Measurements from ENCODE around the gene CTNNA3. TPM values are rescaled to one million over a fixed set of nuclear protein-coding genes. Genes with fewer than 3 reads are reported as not detected.

Gene CTNNA3
- total RNA-seq, 6 donors from 2014 or later, result 0.20 to 2.0 TPM; not detected in 4

GRCh38 chr10:66098595-66099480 lies 1597.2 kb downstream of the CTNNA3 start:
- Histone ChIP-seq H3K36me3 (no peaks in the 10 kb centered on the region), H3K27me3 (no peaks in the 10 kb centered on the region), H3K27ac (no peak overlapping the region), H3K4me3 (no peak overlapping the region), H3K9me3 (no peaks in the 10 kb centered on the region), H3K4me1 (no peaks in the 10 kb centered on the region)
- ATAC-seq (ENCODE audit: low FRiP score in 2 of 2) (no peak), DNase-seq (no peak)
- TF ChIP-seq POLR2A (IDR thresholded peaks at IDR 0.05) (no peak), EP300 (IDR thresholded peaks at IDR 0.05) (no peak), CTCF (IDR thresholded peaks at IDR 0.05) (no peak), POLR2AphosphoS5 (IDR thresholded peaks at IDR 0.05) (no peak)
- WGBS, 2 donors, result 69 to 75% methylated on average over 6 of the region's 6 CpGs

- no peak overlapping the region for H3K27ac ChIP-seq
- DNase-seq (no peak), ATAC-seq (ENCODE audit: low FRiP score in 2 of 2) (no peak)
- H3K4me1 ChIP-seq, result no peaks in the 10 kb centered on the region
- no peaks in the 10 kb centered on the region for H3K9me3 ChIP-seq
- no peaks in the 10 kb centered on the region for H3K27me3 ChIP-seq
- no peaks in the 10 kb centered on the region for H3K36me3 ChIP-seq
- TF ChIP-seq POLR2A (IDR thresholded peaks at IDR 0.05), result no peak
- 76 to 81% methylated on average over 2 of the region's 2 CpGs for WGBS, 2 donors
- H3K4me3 ChIP-seq, result no peak overlapping the region
These were observed 1600.4 kb downstream of the CTNNA3 start for GRCh38 chr10:66095610-66096009.

- DNase-seq (no peak), ATAC-seq (ENCODE audit: low FRiP score in 2 of 2) (no peak)
- no peak overlapping the region for H3K27ac ChIP-seq
- H3K36me3 ChIP-seq, result no peaks in the 10 kb centered on the region
- no peaks in the 10 kb centered on the region for H3K9me3 ChIP-seq
- no peaks in the 10 kb centered on the region for H3K27me3 ChIP-seq
- TF ChIP-seq POLR2AphosphoS5 (IDR thresholded peaks at IDR 0.05) (no peak), POLR2A (IDR thresholded peaks at IDR 0.05) (no peak), CTCF (IDR thresholded peaks at IDR 0.05) (no peak)
- H3K4me1 ChIP-seq, result no peaks in the 10 kb centered on the region
- 0 to 9% methylated on average over 1 of the region's 1 CpG for WGBS, 2 donors
- H3K4me3 ChIP-seq, result no peak overlapping the region
These were observed 1610.1 kb downstream of the CTNNA3 start for GRCh38 chr10:66085906-66086305.

- no peak overlapping the region for H3K4me3 ChIP-seq
- no peaks in the 10 kb centered on the region for H3K36me3 ChIP-seq
- H3K27me3 ChIP-seq, result no peaks in the 10 kb centered on the region
- no peak for DNase-seq
- H3K9me3 ChIP-seq, result no peaks in the 10 kb centered on the region
- no peaks in the 10 kb centered on the region for H3K4me1 ChIP-seq
- WGBS, 2 donors, result 67 to 70% methylated on average over 2 of the region's 2 CpGs
- no peak for ATAC-seq (ENCODE audit: low FRiP score in 2 of 2)
- no peak overlapping the region for H3K27ac ChIP-seq
- no peak for TF ChIP-seq POLR2AphosphoS5 (IDR thresholded peaks at IDR 0.05)
- TF ChIP-seq POLR2A (IDR thresholded peaks at IDR 0.05), result no peak
- no peak for TF ChIP-seq CTCF (IDR thresholded peaks at IDR 0.05)
- TF ChIP-seq EP300 (IDR thresholded peaks at IDR 0.05), result no peak
These were observed 1624.1 kb downstream of the CTNNA3 start for GRCh38 chr10:66071907-66072306.

- H3K27me3 ChIP-seq, result no peaks in the 10 kb centered on the region
- no peaks in the 10 kb centered on the region for H3K4me1 ChIP-seq
- TF ChIP-seq POLR2A (IDR thresholded peaks at IDR 0.05) (no peak), CTCF (IDR thresholded peaks at IDR 0.05) (no peak), EP300 (IDR thresholded peaks at IDR 0.05) (no peak), POLR2AphosphoS5 (IDR thresholded peaks at IDR 0.05) (no peak)
- H3K9me3 ChIP-seq, result no peaks in the 10 kb centered on the region
- no peak overlapping the region for H3K27ac ChIP-seq
- no peak overlapping the region for H3K4me3 ChIP-seq
- H3K36me3 ChIP-seq, result no peaks in the 10 kb centered on the region
- no peak for DNase-seq
- ATAC-seq (ENCODE audit: low FRiP score in 2 of 2), result no peak
These were observed 1637.4 kb downstream of the CTNNA3 start for GRCh38 chr10:66058594-66058993.

All from upper lobe of left lung (tissue), 6 donors.